Measurements from ENCODE around the gene WDPCP. TPM values are rescaled to one million over a fixed set of nuclear protein-coding genes. Genes with fewer than 3 reads are reported as not detected.
A peak's percentile ranks its signal among the peaks of the same experiment; 100 is the strongest.

WDPCP gene
- total RNA-seq, 1 donor, result 16.3 TPM

GRCh38 chr2:63590626-63591408 is 2.5 kb upstream of the WDPCP start:
- peak overlapping the region; percentile 17 for H3K27ac ChIP-seq (ENCODE audit: low read depth, low read length)
- no peak for DNase-seq (ENCODE audit: insufficient read length, low spot score, missing footprints)
- peaks cover 5% of the 10 kb centered on the region for H4K20me1 ChIP-seq (ENCODE audit: insufficient read depth, low read length)
- H3K4me2 ChIP-seq (ENCODE audit: insufficient read depth, low read length), result peak overlapping the region; percentile 14
- H3K79me2 ChIP-seq (ENCODE audit: insufficient read depth, low read length), result peaks cover 92% of the 10 kb centered on the region
- no peak for TF ChIP-seq CTCF (IDR thresholded peaks at IDR 0.05; ENCODE audit: extremely low read depth, low read depth, low read length)
- H3K9me3 ChIP-seq (ENCODE audit: low read depth, low read length), result no peaks in the 10 kb centered on the region
- H3K4me3 ChIP-seq (ENCODE audit: insufficient read depth, low read length), result no peak overlapping the region
- no peak overlapping the region for H2AFZ ChIP-seq (ENCODE audit: low read length)
- H3K27me3 ChIP-seq (ENCODE audit: insufficient read depth, low read length), result no peaks in the 10 kb centered on the region
- H3K36me3 ChIP-seq (ENCODE audit: insufficient read depth, low read length), result peaks cover 26% of the 10 kb centered on the region
- H3K4me1 ChIP-seq (ENCODE audit: insufficient read depth, low read length), result peaks cover 20% of the 10 kb centered on the region

- Histone ChIP-seq H3K79me2 (ENCODE audit: insufficient read depth, low read length) (peaks cover 85% of the 10 kb centered on the region), H3K27ac (ENCODE audit: low read depth, low read length) (peak overlapping the region; percentile 94), H3K9me3 (ENCODE audit: low read depth, low read length) (no peaks in the 10 kb centered on the region), H3K4me2 (ENCODE audit: insufficient read depth, low read length) (peak overlapping the region; percentile 95), H3K4me1 (ENCODE audit: insufficient read depth, low read length) (peaks cover 20% of the 10 kb centered on the region), H3K27me3 (ENCODE audit: insufficient read depth, low read length) (no peaks in the 10 kb centered on the region), H2AFZ (ENCODE audit: low read length) (peak overlapping the region; percentile 98), H3K4me3 (ENCODE audit: insufficient read depth, low read length) (peak overlapping the region; percentile 98), H4K20me1 (ENCODE audit: insufficient read depth, low read length) (no peaks in the 10 kb centered on the region), H3K36me3 (ENCODE audit: insufficient read depth, low read length) (peaks cover 13% of the 10 kb centered on the region)
- peak; percentile 13 for DNase-seq (ENCODE audit: insufficient read length, low spot score, missing footprints)
- no peak for TF ChIP-seq CTCF (IDR thresholded peaks at IDR 0.05; ENCODE audit: extremely low read depth, low read depth, low read length)
These were observed 1.1 kb upstream of the WDPCP start for GRCh38 chr2:63589148-63589958.

- Histone ChIP-seq H3K79me2 (ENCODE audit: insufficient read depth, low read length) (peaks cover 81% of the 10 kb centered on the region), H4K20me1 (ENCODE audit: insufficient read depth, low read length) (no peaks in the 10 kb centered on the region), H3K27me3 (ENCODE audit: insufficient read depth, low read length) (no peaks in the 10 kb centered on the region), H3K36me3 (ENCODE audit: insufficient read depth, low read length) (peaks cover under 1% of the 10 kb centered on the region), H3K27ac (ENCODE audit: low read depth, low read length) (peak overlapping the region; percentile 94), H2AFZ (ENCODE audit: low read length) (peak overlapping the region; percentile 98), H3K4me3 (ENCODE audit: insufficient read depth, low read length) (peak overlapping the region; percentile 98), H3K4me1 (ENCODE audit: insufficient read depth, low read length) (peaks cover 20% of the 10 kb centered on the region), H3K4me2 (ENCODE audit: insufficient read depth, low read length) (peak overlapping the region; percentile 95), H3K9me3 (ENCODE audit: low read depth, low read length) (no peaks in the 10 kb centered on the region)
- no peak for TF ChIP-seq CTCF (IDR thresholded peaks at IDR 0.05; ENCODE audit: extremely low read depth, low read depth, low read length)
- no peak for DNase-seq (ENCODE audit: insufficient read length, low spot score, missing footprints)
These were observed 378 bp downstream of the WDPCP start for GRCh38 chr2:63587814-63588384.
